H9 (cell line): ENCODE data around the gene SPATA2L. TPM values are rescaled to one million over a fixed set of nuclear protein-coding genes. Genes with fewer than 3 reads are reported as not detected.
"Not testable (repeated sequence)": the region's sequence is repeated elsewhere in the genome, so short reads cannot be mapped to it uniquely, and the experiment has no call there.

ENCODE experiments used
- DNase-seq: peaks from one replicate; pipeline ENCODE4 v3.0.0-alpha.2; 2017
- H2AFZ ChIP-seq: one replicate; pipeline ENCODE4 v1.6.1; 2013; ENCODE audit warnings: mild to moderate bottlenecking, low read length, control low read depth, moderate library complexity
- H2AK5ac ChIP-seq: 2 replicates; pipeline ENCODE4 v1.6.1; 2013; ENCODE audit warnings: low read length, control low read depth, mixed read lengths; ENCODE audit not compliant: insufficient read length
- H2BK120ac ChIP-seq: one replicate; pipeline ENCODE4 v1.6.1; 2013; ENCODE audit warnings: low read depth, mild to moderate bottlenecking, low read length, control low read depth, inconsistent platforms; ENCODE audit not compliant: poor library complexity, severe bottlenecking
- H2BK12ac ChIP-seq: 2 replicates; pipeline ENCODE4 v1.6.1; 2013; ENCODE audit warnings: low read length, control low read depth, mixed read lengths, low read depth; ENCODE audit not compliant: insufficient read length
- H2BK15ac ChIP-seq: 2 replicates; pipeline ENCODE4 v1.6.1; 2013; ENCODE audit warnings: low read depth, low read length, control low read depth
- H2BK20ac ChIP-seq: one replicate; pipeline ENCODE4 v1.6.1; 2013; ENCODE audit warnings: low read depth, mild to moderate bottlenecking, low read length, control low read depth, inconsistent platforms; ENCODE audit not compliant: poor library complexity, severe bottlenecking
- H2BK5ac ChIP-seq: 2 replicates; pipeline ENCODE4 v1.6.1; 2013; ENCODE audit warnings: low read length, control low read depth, mixed read lengths; ENCODE audit not compliant: insufficient read length
- H3K14ac ChIP-seq: 2 replicates; pipeline ENCODE4 v1.6.1; 2013; ENCODE audit warnings: low read length, control low read depth; ENCODE audit not compliant: insufficient read depth
- H3K18ac ChIP-seq: 2 replicates; pipeline ENCODE4 v1.6.1; 2013; ENCODE audit warnings: low read depth, mild to moderate bottlenecking, mixed read lengths, low read length, control low read depth; ENCODE audit not compliant: insufficient read length
- H3K23ac ChIP-seq: 2 replicates; pipeline ENCODE4 v1.6.1; 2013; ENCODE audit warnings: low read length, control low read depth, mixed read lengths, low read depth; ENCODE audit not compliant: insufficient read length
- H3K23me2 ChIP-seq: 2 replicates; pipeline ENCODE4 v1.6.1; 2013; ENCODE audit warnings: low read depth, mild to moderate bottlenecking, mixed read lengths, low read length, control low read depth; ENCODE audit not compliant: insufficient read length, poor library complexity, severe bottlenecking
- H3K27ac ChIP-seq: 2 replicates; pipeline ENCODE4 v1.5.1; 2013; ENCODE audit warnings: low read length, control low read depth, mixed read lengths, low read depth; ENCODE audit not compliant: insufficient read length
- H3K27me3 ChIP-seq: 2 replicates; pipeline ENCODE4 v1.6.1; 2013; ENCODE audit warnings: low read length, control low read depth, inconsistent platforms; ENCODE audit not compliant: insufficient read depth
- H3K4ac ChIP-seq: 2 replicates; pipeline ENCODE4 v1.6.1; 2013; ENCODE audit warnings: low read depth, mild to moderate bottlenecking, control low read depth, inconsistent platforms, low read length, moderate library complexity
- H3K4me1 ChIP-seq: 2 replicates; pipeline ENCODE4 v1.6.1; 2013; ENCODE audit warnings: low read length, control low read depth, inconsistent platforms; ENCODE audit not compliant: insufficient read depth
- H3K4me2 ChIP-seq: 2 replicates; pipeline ENCODE4 v1.6.1; 2013; ENCODE audit warnings: low read length, control low read depth, mixed read lengths; ENCODE audit not compliant: insufficient read length, insufficient read depth
- H3K56ac ChIP-seq: 2 replicates; pipeline ENCODE4 v1.6.1; 2013; ENCODE audit warnings: low read depth, mild to moderate bottlenecking, mixed read lengths, low read length, control low read depth; ENCODE audit not compliant: insufficient read length
- H3K79me1 ChIP-seq: 2 replicates; pipeline ENCODE4 v1.6.1; 2013; ENCODE audit warnings: low read depth, mild to moderate bottlenecking, moderate library complexity, low read length, control low read depth, inconsistent platforms; ENCODE audit not compliant: insufficient read depth, poor library complexity, severe bottlenecking
- H3K79me2 ChIP-seq: 2 replicates; pipeline ENCODE4 v1.6.1; 2013; ENCODE audit warnings: low read length, control low read depth, inconsistent platforms; ENCODE audit not compliant: insufficient read depth
- H3K9ac ChIP-seq: 2 replicates; pipeline ENCODE4 v1.6.1; 2013; ENCODE audit warnings: low read length, control low read depth, mixed read lengths; ENCODE audit not compliant: insufficient read length; ENCODE audit errors: extremely low read depth
- H3K9me3 ChIP-seq: one replicate; pipeline ENCODE4 v1.6.1; 2013; ENCODE audit warnings: low read depth, low read length, inconsistent platforms; ENCODE audit not compliant: control insufficient read depth
- H3T11ph ChIP-seq: one replicate; pipeline ENCODE4 v1.6.1; 2013; ENCODE audit warnings: mild to moderate bottlenecking, low read length, control low read depth, inconsistent platforms
- H4K20me1 ChIP-seq: one replicate; pipeline ENCODE4 v1.6.1; 2013; ENCODE audit not compliant: control insufficient read depth, insufficient read length, insufficient read depth
- H4K5ac ChIP-seq: 2 replicates; pipeline ENCODE4 v1.6.1; 2013; ENCODE audit warnings: low read depth, mild to moderate bottlenecking, mixed read lengths, low read length, control low read depth; ENCODE audit not compliant: insufficient read length
- H4K8ac ChIP-seq: replicated peaks from 2 replicates; pipeline ENCODE4 v1.6.1; 2013; ENCODE audit warnings: low read length, control low read depth, mixed read lengths, low read depth; ENCODE audit not compliant: insufficient read length
- H4K91ac ChIP-seq: 2 replicates; pipeline ENCODE4 v1.6.1; 2013; ENCODE audit warnings: low read depth, mild to moderate bottlenecking, moderate library complexity, mixed read lengths, low read length, control low read depth; ENCODE audit not compliant: insufficient read length
- H3K27ac Mint-ChIP-seq, 3 experiments: 2 replicates in 2 of 3; 3 replicates in 1 of 3; pipeline ENCODE4 v1.8.0; 2020 to 2021; ENCODE audit warnings: mixed read lengths in 3 of 3, mild to moderate bottlenecking in 1 of 3, moderate library complexity in 1 of 3
- H3K27me3 Mint-ChIP-seq: 2 replicates; pipeline ENCODE4 v1.8.0; 2021; ENCODE audit warnings: low read depth, mild to moderate bottlenecking, moderate library complexity, mixed read lengths
- H3K36me3 Mint-ChIP-seq, 3 experiments: 2 replicates in 2 of 3; 3 replicates in 1 of 3; pipeline ENCODE4 v1.8.0; 2020 to 2021; ENCODE audit warnings: low read depth in 3 of 3, mixed read lengths in 3 of 3; ENCODE audit not compliant: insufficient read depth in 1 of 3
- H3K4me1 Mint-ChIP-seq, 2 experiments: 2 replicates each; pipeline ENCODE4 v1.8.0; 2020; ENCODE audit warnings: mixed read lengths in 2 of 2
- H3K4me3 Mint-ChIP-seq, 2 experiments: 2 replicates in 1 of 2; 3 replicates in 1 of 2; pipeline ENCODE4 v1.8.0; 2020 to 2021; ENCODE audit warnings: mild to moderate bottlenecking in 2 of 2, mixed read lengths in 2 of 2, moderate library complexity in 1 of 2
- H3K9me3 Mint-ChIP-seq, 2 experiments: 2 replicates in 1 of 2; 3 replicates in 1 of 2; pipeline ENCODE4 v1.8.0; 2020; ENCODE audit warnings: mild to moderate bottlenecking in 2 of 2, mixed read lengths in 2 of 2, moderate library complexity in 1 of 2
- WGBS: extraction: QIAGEN DNeasy Blood & Tissue Kit; methylation state at CpG from one replicate; pipeline ENCODE4 v1.1.7; 2013; ENCODE audit warnings: missing lambda C conversion rate, low lambda C conversion rate, mixed read lengths; ENCODE audit not compliant: insufficient read length; ENCODE audit errors: extremely low coverage; 5-methylcytosine and 5-hydroxymethylcytosine counted together
- total RNA-seq: library from RNA; stranded (reverse); gene quantifications from 2 replicates; pipeline ENCODE4 v1.2.1, GENCODE V29; 2021
- TF ChIP-seq, protein P1 (sequence below): fragments of 200-600 bp; sonication (generic); conservative IDR thresholded peaks from 3 replicates; pipeline ENCODE4 v1.8.0; 2021; ENCODE audit warnings: antibody characterized with exemption, mild to moderate bottlenecking

SPATA2L gene
- total RNA-seq, 1 experiment from 2014 or later = 27.1 TPM

DNA sequence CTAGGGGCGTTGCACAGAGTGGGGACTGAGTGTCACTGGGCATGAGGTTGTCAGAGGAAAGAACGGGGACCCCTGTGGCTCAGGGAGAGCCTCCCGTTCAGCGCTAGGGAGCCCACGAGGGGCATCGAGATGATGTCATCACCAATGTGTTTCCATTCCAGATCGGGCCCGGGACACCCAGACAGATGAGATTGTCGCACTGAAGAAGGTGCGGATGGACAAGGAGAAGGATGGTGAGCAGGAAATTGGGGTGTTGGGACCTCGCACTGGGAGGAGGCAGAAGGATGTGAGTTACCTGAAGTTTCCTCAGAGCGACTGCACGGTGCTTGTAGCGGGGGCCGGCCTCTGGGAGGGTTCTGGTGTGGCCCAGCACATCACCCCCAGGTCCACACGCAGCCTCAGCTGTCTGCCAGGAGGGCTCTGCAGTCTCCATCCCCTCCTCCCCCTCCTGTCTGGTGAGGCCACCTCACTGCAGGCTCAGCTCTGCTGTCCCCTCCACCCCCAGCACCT, 11.1 kb downstream of the SPATA2L start:
- H3K4me2 ChIP-seq = no peak overlapping the region
- no peak overlapping the region for H2AK5ac ChIP-seq
- H3K4me3 Mint-ChIP-seq = no peak overlapping the region; a peak in 2 of 5 replicates
- H4K20me1 ChIP-seq = no peaks in the 10 kb centered on the region
- H2BK5ac ChIP-seq = no peak overlapping the region
- H3K4me1 Mint-ChIP-seq = peaks cover 6 to 7% of the 10 kb centered on the region in 2 experiments
- no peak overlapping the region for H2BK20ac ChIP-seq
- H3K79me1 ChIP-seq = no peaks in the 10 kb centered on the region
- H3K23me2 ChIP-seq = peaks cover 8% of the 10 kb centered on the region
- H3K4ac ChIP-seq = no peak overlapping the region
- H3T11ph ChIP-seq = no peak overlapping the region
- no peak overlapping the region for H3K18ac ChIP-seq
- peaks cover 4% of the 10 kb centered on the region for H3K9me3 ChIP-seq
- no peak overlapping the region for H4K91ac ChIP-seq
- H4K5ac ChIP-seq = no peak overlapping the region
- no peaks in the 10 kb centered on the region for H3K27me3 ChIP-seq
- peaks cover 6 to 8% of the 10 kb centered on the region in 2 experiments for H3K9me3 Mint-ChIP-seq
- TF ChIP-seq, protein P1, sequence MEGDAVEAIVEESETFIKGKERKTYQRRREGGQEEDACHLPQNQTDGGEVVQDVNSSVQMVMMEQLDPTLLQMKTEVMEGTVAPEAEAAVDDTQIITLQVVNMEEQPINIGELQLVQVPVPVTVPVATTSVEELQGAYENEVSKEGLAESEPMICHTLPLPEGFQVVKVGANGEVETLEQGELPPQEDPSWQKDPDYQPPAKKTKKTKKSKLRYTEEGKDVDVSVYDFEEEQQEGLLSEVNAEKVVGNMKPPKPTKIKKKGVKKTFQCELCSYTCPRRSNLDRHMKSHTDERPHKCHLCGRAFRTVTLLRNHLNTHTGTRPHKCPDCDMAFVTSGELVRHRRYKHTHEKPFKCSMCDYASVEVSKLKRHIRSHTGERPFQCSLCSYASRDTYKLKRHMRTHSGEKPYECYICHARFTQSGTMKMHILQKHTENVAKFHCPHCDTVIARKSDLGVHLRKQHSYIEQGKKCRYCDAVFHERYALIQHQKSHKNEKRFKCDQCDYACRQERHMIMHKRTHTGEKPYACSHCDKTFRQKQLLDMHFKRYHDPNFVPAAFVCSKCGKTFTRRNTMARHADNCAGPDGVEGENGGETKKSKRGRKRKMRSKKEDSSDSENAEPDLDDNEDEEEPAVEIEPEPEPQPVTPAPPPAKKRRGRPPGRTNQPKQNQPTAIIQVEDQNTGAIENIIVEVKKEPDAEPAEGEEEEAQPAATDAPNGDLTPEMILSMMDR = no peak
- no peaks in the 10 kb centered on the region for H3K79me2 ChIP-seq
- no peak overlapping the region for H2AFZ ChIP-seq
- no peak overlapping the region for H3K56ac ChIP-seq
- no CpG with 5 or more reads among the region's 16 CpGs for WGBS
- no peaks in the 10 kb centered on the region for H3K4me1 ChIP-seq
- H3K9ac ChIP-seq = no peak overlapping the region
- no peak overlapping the region for H4K8ac ChIP-seq
- H3K27ac Mint-ChIP-seq = peak overlapping the region in 1 of 3 experiments; percentile 49; a peak in 1 of 7 replicates
- no peak for DNase-seq
- H3K14ac ChIP-seq = no peak overlapping the region
- no peak overlapping the region for H3K27ac ChIP-seq
- H3K36me3 Mint-ChIP-seq = peaks cover 43 to 72% (median 54%) of the 10 kb centered on the region in 3 experiments
- H2BK120ac ChIP-seq = no peak overlapping the region
- peaks cover 5% of the 10 kb centered on the region for H3K27me3 Mint-ChIP-seq
- no peak overlapping the region for H3K23ac ChIP-seq
- no peak overlapping the region for H2BK12ac ChIP-seq
- no peak overlapping the region for H2BK15ac ChIP-seq

DNA sequence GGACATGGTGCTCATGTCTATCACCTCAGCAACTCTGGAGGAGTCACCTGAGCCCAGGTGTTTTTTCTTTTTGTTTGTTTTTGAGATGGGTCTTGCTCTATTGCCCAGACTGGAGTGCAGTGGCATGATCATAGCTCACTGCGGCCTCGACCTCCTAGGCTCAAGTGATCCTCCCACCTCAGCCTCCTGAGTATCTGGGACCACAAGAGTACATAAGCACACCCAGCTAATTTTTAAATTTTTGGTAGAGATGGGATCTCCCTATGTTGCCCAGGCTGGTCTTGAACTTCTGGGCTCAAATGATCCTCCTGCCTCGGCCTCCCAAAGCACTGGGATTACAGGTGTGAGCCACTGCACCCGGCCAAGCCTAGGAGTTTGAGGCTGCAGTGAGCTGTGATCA, 11.9 kb downstream of the SPATA2L start:
- not testable (repeated sequence) for H3K23me2 ChIP-seq, H2BK120ac ChIP-seq, H3K4me2 ChIP-seq, H2AFZ ChIP-seq, H3K27ac ChIP-seq, H3K14ac ChIP-seq, H3K27ac Mint-ChIP-seq, H2BK12ac ChIP-seq, H3T11ph ChIP-seq, H3K23ac ChIP-seq, H3K9me3 ChIP-seq, H2BK20ac ChIP-seq, H3K9ac ChIP-seq, H3K27me3 ChIP-seq, H4K20me1 ChIP-seq, H4K91ac ChIP-seq, H3K4me1 Mint-ChIP-seq, H3K18ac ChIP-seq, H3K79me1 ChIP-seq, H3K4me3 Mint-ChIP-seq, H3K56ac ChIP-seq, H3K79me2 ChIP-seq, H4K5ac ChIP-seq, DNase-seq, H3K4ac ChIP-seq, H2BK15ac ChIP-seq, H3K27me3 Mint-ChIP-seq, H4K8ac ChIP-seq, H2AK5ac ChIP-seq, H2BK5ac ChIP-seq, H3K4me1 ChIP-seq
- no CpG with 5 or more reads among the region's 4 CpGs for whole genome bisulfite sequencing
- peaks cover 50 to 71% (median 56%) of the 10 kb centered on the region in 3 experiments for H3K36me3 Mint-ChIP-seq
- peaks cover 12 to 16% of the 10 kb centered on the region in 2 experiments for H3K9me3 Mint-ChIP-seq
